ENCODE data around the gene C12orf42. TPM values are rescaled to one million over a fixed set of nuclear protein-coding genes. Genes with fewer than 3 reads are reported as not detected.

C12orf42 gene
- total RNA-seq, 4 donors from 2014 or later, result 1.2 TPM; not detected in 3

DNA sequence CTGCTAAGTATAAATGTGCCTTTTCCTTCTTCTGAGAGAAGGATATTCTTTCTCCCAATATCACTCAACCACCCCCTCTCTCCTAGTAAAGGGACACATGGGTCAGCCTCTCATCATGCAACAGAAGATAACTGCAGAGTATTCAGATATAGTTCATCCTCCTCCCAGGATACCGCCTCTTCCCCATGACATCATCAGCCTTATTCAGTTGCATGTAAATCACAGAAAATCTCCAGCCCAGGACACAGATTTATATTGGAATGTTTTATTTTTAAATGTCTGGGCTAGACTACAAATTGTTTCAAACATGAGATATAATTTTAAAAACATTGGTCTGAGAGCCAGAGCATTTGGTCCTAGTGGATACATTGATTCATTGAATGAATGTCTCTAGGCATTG is 178.5 kb downstream of the C12orf42 start:
- DNase-seq (ENCODE audit: low spot score in 2 of 2), result no peak
- no peak overlapping the region for H3K27ac ChIP-seq
- TF ChIP-seq, protein P1, sequence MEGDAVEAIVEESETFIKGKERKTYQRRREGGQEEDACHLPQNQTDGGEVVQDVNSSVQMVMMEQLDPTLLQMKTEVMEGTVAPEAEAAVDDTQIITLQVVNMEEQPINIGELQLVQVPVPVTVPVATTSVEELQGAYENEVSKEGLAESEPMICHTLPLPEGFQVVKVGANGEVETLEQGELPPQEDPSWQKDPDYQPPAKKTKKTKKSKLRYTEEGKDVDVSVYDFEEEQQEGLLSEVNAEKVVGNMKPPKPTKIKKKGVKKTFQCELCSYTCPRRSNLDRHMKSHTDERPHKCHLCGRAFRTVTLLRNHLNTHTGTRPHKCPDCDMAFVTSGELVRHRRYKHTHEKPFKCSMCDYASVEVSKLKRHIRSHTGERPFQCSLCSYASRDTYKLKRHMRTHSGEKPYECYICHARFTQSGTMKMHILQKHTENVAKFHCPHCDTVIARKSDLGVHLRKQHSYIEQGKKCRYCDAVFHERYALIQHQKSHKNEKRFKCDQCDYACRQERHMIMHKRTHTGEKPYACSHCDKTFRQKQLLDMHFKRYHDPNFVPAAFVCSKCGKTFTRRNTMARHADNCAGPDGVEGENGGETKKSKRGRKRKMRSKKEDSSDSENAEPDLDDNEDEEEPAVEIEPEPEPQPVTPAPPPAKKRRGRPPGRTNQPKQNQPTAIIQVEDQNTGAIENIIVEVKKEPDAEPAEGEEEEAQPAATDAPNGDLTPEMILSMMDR (IDR thresholded peaks at IDR 0.05), result no peak
- TF ChIP-seq EP300 (IDR thresholded peaks at IDR 0.05), result no peak
- TF ChIP-seq POLR2A (IDR thresholded peaks at IDR 0.05), result no peak
- 83 to 97% methylated on average over 1 of the region's 1 CpG for WGBS, 2 donors
- peaks cover 0 to 10% (median 0%) of the 10 kb centered on the region in 4 donors for H3K9me3 ChIP-seq
- H3K4me1 ChIP-seq, result no peaks in the 10 kb centered on the region
- H3K36me3 ChIP-seq, result no peaks in the 10 kb centered on the region
- no peaks in the 10 kb centered on the region for H3K27me3 ChIP-seq
- no peak overlapping the region for H3K4me3 ChIP-seq

DNA sequence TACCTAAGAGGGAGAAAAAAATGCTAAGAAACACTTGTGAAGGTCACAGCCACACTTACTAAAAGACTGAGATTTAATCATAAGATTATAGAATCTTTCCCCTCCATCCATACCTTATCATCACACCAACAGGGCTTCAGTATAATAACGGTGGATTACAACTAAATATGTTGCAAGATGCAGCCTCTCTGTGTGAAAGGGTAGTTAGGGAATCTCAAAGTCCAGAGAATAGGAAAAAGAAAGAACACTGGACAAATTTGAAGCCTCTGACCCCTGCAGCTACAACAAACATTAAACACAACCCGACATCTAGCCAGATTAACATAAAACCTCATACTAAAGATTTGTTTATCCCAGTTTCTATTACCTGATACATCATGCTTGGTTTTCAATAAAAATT is 181.0 kb downstream of the C12orf42 start:
- no peaks in the 10 kb centered on the region for H3K27me3 ChIP-seq
- H3K9me3 ChIP-seq, result peaks cover 0 to 10% (median 0%) of the 10 kb centered on the region in 4 donors
- H3K36me3 ChIP-seq, result no peaks in the 10 kb centered on the region
- TF ChIP-seq POLR2A (IDR thresholded peaks at IDR 0.05) (no peak), EP300 (IDR thresholded peaks at IDR 0.05) (no peak)
- TF ChIP-seq, protein P1 (IDR thresholded peaks at IDR 0.05), result no peak
- no peak overlapping the region for H3K27ac ChIP-seq
- no peak overlapping the region for H3K4me3 ChIP-seq
- DNase-seq (ENCODE audit: low spot score in 2 of 2), result no peak
- WGBS, 2 donors, result 87 to 93% methylated on average over 2 of the region's 2 CpGs
- H3K4me1 ChIP-seq, result no peaks in the 10 kb centered on the region

DNA sequence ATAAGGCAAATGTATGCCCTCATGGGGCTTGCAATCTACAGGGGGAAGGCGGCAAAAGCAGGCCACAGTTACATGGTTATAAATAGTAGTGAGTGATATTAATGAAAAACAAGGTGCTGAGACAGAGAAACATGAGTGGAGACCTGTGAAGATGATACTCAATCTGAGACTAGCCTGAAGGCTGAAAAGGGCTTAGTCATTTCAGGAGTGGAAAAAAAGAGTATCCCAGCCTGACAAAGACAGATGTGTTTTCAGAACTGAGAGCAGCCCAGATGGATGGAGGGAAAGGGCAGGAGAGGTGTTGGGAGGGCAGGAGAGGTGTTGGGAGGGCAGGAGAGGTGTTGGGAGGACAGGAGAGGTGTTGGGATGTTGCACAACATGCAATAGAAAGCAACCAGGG is 181.9 kb downstream of the C12orf42 start:
- Histone ChIP-seq H3K36me3 (no peaks in the 10 kb centered on the region), H3K27me3 (no peaks in the 10 kb centered on the region), H3K27ac (no peak overlapping the region), H3K4me3 (no peak overlapping the region), H3K4me1 (no peaks in the 10 kb centered on the region), H3K9me3 (peaks cover 0 to 10% (median 0%) of the 10 kb centered on the region in 4 donors)
- 90 to 91% methylated on average over 1 of the region's 1 CpG for WGBS, 2 donors
- DNase-seq (ENCODE audit: low spot score in 2 of 2), result no peak
- no peak for TF ChIP-seq POLR2A (IDR thresholded peaks at IDR 0.05)
- TF ChIP-seq, protein P1 (IDR thresholded peaks at IDR 0.05), result no peak
- TF ChIP-seq EP300 (IDR thresholded peaks at IDR 0.05), result no peak

DNA sequence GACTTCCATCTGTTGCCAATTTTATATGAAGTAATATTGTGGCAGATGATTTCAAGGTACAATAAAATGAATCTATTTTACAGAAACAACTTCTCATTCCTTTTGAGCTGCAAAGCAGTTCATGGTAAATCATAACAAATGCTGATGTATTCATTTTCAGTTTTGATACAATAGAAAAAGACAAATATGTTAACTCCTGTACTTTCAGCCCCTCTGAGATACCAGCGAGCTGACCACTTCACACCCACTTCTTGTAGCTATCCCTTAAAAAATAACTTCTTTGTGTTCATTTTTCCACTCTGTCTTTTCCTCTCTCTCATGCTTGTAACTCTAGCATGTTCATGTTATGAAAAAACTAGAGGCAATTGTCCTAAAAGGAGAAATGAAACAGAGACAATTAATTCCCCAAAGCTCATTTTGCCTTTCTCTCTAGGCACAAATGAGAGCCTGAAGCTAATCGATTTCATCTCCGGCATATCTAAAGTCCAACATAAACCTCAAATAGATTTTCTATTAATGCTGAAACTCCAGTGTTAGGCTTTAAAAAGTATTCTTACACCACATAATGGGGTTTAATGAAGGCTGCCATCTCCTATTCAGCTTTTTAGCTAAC is 182.9 kb downstream of the C12orf42 start:
- TF ChIP-seq EP300 (IDR thresholded peaks at IDR 0.05), result no peak
- DNase-seq (ENCODE audit: low spot score in 2 of 2), result no peak
- Histone ChIP-seq H3K4me3 (no peak overlapping the region), H3K4me1 (no peaks in the 10 kb centered on the region), H3K36me3 (no peaks in the 10 kb centered on the region), H3K9me3 (peaks cover 0 to 7% (median 0%) of the 10 kb centered on the region in 4 donors), H3K27ac (no peak overlapping the region), H3K27me3 (no peaks in the 10 kb centered on the region)
- WGBS, 2 donors, result 57 to 81% methylated on average over 3 of the region's 3 CpGs

DNA sequence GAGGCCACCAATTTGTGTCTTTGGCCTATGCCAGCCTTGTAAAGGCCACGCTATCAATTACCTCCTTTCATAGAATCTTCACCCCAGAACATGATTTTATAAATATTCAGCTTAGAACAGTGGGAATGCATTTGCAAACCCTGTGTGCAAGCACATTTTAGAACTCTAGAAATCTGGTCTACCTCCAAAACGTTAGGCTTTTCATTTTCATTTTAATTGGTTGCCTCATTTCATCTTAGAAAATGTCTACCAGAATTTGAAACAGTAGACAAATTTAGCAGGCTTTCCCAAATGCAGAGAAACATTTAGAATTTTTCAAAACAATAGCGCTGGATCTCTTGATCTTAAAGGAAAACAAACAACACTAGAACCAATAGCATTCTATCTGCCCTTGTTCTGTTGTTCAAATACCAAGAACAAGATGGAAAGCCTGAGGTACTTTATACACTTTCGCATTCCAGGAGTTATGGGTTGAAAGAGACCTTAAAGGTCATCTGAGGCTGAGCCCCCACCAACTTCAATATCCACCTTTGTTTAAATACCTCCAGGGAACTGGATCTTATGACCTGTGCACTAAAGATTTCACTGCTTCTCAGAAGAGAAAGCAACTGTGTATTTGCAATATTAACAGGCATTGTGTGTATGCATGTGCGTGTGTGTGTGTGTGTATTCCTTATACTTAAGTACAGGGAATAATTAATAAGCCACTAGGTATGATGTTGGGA is 185.1 kb downstream of the C12orf42 start:
- H3K36me3 ChIP-seq, result no peaks in the 10 kb centered on the region
- no peaks in the 10 kb centered on the region for H3K4me1 ChIP-seq
- H3K9me3 ChIP-seq, result no peaks in the 10 kb centered on the region
- no peak overlapping the region for H3K4me3 ChIP-seq
- WGBS, 2 donors, result 61 to 66% methylated on average over 5 of the region's 5 CpGs
- DNase-seq (ENCODE audit: low spot score in 2 of 2), result no peak
- no peak overlapping the region for H3K27ac ChIP-seq
- no peaks in the 10 kb centered on the region for H3K27me3 ChIP-seq
- TF ChIP-seq EP300 (IDR thresholded peaks at IDR 0.05) (no peak), POLR2A (IDR thresholded peaks at IDR 0.05) (no peak)
- TF ChIP-seq, protein P1 (IDR thresholded peaks at IDR 0.05), result no peak

Data from tibial nerve (tissue), 4 donors.